Measurements from ENCODE around the gene MAG.
"Not testable (repeated sequence)": the region's sequence is repeated elsewhere in the genome, so short reads cannot be mapped to it uniquely, and the experiment has no call there.

MAG gene

DNA sequence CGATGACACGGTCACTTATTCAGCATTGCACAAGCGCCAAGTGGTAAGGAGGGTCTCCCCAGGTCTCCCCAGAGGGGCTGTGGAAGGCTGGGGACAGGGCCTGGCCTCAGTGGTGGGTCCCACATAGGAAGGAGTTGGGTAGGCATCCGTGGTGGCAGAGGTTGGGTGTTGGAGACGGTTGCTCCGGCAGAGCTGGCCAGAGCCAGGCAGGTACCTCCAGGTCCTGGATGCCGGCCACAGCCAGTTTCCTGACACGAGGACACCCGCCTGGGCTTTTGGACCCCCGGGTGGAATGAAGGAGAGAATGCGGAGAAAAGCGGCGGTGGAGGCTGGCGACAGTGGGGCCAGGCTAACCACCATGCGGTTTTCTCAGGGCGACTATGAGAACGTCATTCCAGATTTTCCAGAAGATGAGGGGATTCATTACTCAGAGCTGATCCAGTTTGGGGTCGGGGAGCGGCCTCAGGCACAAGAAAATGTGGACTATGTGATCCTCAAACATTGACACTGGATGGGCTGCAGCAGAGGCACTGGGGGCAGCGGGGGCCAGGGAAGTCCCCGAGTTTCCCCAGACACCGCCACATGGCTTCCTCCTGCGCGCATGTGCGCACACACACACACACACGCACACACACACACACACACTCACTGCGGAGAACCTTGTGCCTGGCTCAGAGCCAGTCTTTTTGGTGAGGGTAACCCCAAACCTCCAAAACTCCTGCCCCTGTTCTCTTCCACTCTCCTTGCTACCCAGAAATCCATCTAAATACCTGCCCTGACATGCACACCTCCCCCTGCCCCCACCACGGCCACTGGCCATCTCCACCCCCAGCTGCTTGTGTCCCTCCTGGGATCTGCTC lies 54.5 kb downstream of the MAG start:
- DNase-seq (ENCODE audit: low spot score): no peak

DNA sequence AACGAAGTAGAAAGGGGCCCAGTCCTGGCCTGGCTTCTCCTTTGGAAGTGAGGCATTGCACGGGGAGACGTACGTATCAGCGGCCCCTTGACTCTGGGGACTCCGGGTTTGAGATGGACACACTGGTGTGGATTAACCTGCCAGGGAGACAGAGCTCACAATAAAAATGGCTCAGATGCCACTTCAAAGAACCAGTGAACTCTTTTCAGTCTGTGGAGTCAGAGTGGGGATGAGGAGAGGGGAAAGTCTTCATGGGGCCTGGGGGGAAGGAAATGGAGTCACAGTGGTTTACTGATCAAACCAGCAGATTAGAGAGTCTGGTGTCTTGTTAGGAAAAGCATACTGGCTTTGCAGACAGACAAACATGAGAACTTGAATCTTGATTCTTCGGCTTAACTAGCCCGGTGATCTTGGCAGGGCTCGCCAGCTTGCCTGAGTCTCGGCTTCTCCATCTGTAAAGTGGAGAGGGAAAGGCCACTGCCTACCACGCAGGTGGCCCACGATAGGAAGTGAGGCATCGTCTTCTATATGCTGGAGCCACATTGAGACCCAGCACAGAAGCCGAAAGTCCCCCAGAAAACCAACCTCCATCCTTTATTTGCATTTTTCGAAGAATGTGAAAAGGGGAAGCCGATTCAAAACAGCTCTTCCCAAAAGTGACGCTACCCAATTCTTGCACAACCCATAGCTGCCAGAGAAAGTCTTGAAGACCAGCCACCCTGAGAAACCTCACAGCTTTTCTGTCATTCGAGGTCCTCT lies 55.4 kb downstream of the MAG start, which contains the start of gene FFAR1:
TSS of gene FFAR1 (plus strand) at position 732 of the 759 bp plus-strand sequence. CDS start 3,650 bp downstream, outside the sequence.
- DNase-seq (ENCODE audit: low spot score): peak; percentile 10

DNA sequence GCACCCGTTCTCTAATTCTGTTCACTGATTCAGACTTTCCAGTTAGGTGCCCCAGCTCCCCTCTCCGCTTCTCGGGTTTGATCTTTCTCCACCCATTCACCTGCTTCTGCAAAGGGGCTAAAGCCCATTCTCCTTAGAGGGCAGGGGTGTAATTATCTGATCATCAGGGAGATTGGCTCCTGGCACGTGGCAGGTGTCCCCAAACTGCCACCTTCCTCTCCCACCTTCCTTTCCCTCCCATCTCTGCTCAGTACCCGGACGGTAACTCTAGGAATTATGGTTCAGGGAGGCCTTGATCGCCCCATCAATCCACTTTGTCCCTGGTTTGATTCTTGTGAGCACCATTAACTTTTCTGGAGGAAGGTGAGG lies 56.0 kb downstream of the MAG start:
- DNase-seq (ENCODE audit: low spot score): no peak

DNA sequence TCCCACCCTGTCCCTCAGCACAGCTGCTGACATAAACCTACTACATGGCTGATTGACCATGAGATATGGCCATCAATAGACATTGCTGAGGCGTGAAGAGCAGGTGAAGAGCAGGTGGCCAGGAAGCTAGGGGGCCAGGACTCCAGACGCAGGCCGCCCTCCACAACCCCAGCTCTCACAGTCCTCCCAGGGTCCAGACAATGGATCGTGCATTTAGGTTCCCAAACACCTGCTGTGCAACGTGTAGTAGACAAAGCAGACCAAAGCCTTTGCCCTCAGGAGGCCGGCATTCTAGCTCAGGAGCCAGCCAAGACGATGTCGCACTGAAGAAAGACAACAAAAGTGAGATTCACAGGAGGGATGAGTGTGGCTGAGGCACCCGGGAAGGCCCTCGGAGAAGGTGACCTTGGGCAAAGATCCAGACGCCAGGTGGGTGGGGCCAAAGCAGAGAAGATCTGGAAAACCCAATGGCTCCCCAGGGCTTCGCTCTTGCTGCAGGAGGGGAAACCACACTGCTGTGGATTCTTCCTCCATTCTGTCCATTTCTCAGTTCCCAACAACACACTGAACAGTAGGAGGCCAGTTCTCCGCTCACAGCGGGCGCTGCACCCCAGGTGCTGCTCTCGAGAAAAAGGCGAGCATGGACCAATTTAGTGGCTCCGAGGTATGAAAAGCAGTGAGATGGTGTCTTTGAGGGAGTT lies 57.1 kb downstream of the MAG start:
- no peak for DNase-seq (ENCODE audit: low spot score)

DNA sequence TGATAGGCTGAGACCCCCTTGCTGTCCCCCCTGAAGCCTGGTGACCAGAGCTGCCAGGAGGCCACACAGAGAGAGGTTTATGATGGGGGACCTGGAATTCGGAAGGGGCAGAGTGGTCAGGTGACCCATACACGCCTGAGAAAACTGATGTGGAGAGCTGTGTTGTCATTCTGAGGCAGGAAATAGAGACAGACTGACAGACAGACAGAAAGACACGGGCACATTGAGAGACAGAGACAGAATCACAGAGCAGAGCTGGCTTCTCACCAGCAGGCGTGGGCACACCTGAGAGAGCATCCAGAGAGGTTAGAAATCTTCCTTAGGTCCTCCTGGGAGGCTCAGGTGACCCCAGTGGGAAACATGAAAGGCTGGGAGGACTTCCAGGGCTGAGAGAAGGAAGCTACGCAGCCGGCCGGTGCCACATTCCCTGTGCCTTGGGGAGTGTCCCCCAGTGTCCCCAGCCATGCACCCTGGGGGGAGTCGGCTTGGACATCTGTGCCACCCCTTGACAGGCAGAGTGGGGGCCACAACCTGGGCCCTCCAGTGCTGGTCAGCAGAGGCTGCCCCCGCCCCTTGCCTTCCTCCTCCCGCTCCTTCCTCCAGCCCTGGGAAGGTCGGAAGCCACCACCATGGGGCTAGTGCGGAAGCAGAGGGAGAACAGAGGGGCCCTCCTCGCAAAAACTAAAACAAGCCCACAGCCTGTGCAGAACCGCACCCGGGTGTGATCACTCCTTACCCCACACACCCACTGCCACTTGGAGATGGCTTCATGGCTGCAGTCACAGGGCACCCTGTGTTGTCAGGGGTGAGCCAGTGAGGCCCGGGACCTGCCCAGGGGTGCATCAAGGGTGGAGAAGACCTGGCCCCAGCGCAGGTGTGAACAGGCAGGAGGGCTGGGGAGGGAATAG lies 57.9 kb downstream of the MAG start:
- DNase-seq (ENCODE audit: low spot score): no peak

DNA sequence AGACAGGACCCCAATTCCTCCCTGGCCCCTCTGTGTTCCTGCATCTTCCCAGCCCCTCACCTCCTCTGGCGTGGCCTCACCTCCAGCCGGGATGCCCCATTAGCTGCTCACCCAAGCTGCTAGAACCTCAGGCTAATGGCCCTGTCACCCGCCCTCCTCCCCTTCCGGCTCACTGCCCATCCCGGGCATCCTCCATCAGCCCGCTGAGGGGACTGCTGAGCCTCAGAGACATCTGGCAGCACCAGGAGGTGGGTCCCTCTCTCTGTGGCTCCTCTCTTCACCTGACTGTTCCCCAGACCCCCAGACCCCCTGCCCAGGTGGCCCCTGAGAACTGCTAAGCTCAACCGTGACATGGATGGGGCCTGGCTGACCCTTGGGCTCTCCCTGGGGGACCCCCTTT lies 58.6 kb downstream of the MAG start:
- no peak for DNase-seq (ENCODE audit: low spot score)

DNA sequence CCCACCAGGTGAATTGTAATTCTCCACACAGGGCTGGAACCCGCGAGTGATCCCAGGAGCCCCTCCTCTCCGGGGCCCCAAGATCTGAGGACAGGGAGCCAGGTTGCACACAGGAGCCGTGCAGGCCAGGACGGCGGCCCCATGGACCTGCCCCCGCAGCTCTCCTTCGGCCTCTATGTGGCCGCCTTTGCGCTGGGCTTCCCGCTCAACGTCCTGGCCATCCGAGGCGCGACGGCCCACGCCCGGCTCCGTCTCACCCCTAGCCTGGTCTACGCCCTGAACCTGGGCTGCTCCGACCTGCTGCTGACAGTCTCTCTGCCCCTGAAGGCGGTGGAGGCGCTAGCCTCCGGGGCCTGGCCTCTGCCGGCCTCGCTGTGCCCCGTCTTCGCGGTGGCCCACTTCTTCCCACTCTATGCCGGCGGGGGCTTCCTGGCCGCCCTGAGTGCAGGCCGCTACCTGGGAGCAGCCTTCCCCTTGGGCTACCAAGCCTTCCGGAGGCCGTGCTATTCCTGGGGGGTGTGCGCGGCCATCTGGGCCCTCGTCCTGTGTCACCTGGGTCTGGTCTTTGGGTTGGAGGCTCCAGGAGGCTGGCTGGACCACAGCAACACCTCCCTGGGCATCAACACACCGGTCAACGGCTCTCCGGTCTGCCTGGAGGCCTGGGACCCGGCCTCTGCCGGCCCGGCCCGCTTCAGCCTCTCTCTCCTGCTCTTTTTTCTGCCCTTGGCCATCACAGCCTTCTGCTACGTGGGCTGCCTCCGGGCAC lies 59.6 kb downstream of the MAG start:
- DNase-seq (ENCODE audit: low spot score): no peak

DNA sequence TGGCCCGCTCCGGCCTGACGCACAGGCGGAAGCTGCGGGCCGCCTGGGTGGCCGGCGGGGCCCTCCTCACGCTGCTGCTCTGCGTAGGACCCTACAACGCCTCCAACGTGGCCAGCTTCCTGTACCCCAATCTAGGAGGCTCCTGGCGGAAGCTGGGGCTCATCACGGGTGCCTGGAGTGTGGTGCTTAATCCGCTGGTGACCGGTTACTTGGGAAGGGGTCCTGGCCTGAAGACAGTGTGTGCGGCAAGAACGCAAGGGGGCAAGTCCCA lies 60.2 kb downstream of the MAG start:
- DNase-seq (ENCODE audit: low spot score): no peak

DNA sequence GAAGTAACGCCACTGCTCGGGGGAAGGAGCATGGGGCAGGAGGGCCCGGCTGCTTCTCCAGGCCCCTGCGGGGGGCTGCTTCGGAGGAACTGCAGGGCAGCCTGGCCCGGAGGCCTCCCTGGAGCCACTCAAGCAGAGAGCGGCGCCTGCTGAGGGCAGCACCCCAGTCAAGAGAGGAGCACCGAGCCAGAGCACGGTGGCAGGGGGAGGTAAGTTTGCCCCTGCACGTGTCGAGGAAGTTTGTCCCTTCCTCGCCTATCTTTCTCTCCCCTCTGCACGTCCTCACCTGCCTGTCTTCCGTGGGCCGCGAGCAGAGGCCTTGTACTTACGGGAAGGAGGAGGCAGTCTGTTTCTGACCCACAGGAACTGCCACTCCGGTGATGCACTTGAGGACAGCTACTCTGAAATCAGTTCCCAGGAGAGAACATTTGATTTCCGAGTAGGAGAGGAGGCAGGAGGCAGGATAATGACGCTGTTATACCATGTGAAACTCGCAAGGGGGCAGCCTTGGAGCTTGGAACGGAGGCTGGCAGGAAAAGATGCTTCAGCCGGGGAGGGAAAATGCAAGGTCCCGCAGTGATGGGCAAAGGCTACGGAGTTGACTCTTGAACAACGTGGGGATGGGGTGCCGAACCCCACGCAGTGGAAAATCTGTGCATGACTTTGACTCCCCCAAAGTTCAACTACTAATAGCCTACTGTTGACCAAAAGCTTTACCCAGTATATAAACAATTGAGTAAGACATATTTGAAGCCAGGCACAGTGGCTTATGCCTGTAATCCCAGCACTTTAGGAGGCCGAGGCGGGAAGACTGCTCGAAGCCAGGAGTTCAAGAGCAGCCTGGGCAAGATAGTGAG lies 60.7 kb downstream of the MAG start:
- peak; percentile 81 for DNase-seq (ENCODE audit: low spot score)

DNA sequence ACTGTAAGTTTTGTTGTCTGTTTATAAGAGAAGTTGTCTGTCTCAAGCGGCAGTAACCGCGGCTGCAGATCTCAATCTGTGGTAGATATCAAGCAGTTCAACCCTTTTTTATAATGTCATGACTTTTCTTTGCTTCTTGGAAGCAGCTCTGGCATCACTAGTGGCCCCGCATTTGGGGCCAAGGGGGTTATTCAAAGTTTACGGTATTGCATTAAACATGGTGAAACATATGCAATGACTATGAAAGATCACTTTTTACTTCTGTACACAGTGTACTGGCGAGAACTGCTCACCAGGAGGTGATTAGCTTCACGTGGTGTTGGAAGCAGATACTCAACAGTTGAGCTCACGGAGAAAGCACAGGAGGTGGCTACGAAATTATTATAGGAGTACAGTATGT lies 61.7 kb downstream of the MAG start:
- no peak for DNase-seq (ENCODE audit: low spot score)

DNA sequence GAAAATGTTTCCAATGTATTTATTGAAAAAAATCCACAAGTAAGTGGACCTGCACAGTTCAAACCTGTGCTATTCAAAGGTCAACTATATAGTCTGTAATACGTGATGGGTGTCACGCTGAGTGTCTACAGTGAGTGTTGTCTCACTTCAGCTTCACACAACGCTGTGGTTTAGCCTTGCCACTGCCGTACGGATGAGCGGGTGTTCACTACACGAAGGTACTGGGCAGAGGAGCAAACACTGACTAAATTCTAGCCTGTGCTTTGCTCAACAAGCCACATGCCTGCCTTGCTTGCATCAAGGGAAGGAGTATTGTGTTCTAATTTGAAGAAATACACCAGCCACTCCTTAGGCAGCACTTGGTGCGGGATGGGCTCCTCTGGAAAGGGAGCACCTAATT lies 62.9 kb downstream of the MAG start:
- no peak for DNase-seq (ENCODE audit: low spot score)

DNA sequence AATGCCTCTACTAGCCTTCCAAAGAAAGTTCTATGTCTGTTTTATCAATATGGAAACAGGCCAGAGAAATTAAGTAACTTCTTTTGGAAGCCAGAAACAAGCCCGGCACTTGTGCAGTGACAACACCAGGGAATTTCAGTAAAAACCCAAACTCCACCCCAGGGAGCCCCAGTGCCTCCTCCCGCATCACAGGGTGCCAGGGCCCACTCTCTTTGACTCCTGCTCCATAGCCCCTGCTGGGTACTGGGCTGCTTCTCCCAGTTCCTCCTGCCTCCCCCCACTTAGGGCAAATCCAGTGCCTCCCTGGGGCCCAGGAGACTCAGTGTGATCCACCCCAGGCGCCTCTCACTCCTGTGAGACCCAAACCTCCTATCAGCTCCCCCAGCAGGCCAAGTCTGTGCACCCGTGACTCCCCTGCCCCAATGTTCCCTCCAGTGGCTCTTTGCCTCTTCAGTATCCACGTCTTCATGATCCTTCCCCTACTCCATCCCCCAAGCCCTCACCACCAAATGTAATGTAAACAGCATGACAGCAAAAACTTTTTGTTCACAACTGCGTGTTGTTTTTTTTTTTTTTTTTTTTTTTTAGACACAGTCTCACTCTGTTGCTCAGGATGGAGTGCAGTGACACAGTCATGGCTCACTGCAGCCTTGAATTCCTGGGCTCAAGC lies 64.0 kb downstream of the MAG start:
- DNase-seq (ENCODE audit: low spot score): no peak

DNA sequence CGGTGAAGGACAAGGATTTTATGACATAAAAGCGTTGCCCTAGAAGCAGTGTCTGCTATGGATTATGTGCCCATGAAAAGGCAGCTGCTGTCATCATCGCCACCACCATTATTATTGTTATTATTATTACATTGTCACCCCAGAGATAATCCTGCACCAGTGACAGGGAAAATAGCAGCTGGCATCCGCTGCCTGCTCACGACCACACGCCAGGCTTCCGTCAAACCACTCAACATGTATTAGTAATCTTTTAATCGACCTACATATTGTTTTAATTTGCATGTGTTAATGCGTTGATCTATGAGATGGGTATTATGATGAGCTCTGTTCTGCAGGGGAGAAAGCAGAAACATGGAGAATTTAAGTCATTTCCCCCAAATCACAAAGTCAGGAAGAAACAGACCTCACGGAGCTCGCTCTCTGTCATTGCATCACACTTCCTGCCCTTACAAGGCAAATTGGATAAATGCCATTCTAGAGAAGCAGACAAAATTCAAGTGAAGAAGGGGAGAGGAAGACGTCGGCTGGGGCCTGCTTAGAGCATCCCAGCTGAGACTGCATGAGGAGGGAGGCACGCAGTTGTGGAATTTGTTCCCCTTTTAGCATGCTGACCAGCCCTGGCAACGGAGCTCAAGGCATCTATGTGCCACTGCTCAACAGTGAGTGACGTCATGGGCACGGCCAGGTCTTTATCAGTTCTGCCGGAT lies 66.1 kb downstream of the MAG start, which contains the start of gene FFAR3:
TSS of gene FFAR3 (plus strand) at position 594 of the 707 bp plus-strand sequence. CDS start 431 bp downstream, outside the sequence.
- DNase-seq (ENCODE audit: low spot score): peak; percentile 42

DNA sequence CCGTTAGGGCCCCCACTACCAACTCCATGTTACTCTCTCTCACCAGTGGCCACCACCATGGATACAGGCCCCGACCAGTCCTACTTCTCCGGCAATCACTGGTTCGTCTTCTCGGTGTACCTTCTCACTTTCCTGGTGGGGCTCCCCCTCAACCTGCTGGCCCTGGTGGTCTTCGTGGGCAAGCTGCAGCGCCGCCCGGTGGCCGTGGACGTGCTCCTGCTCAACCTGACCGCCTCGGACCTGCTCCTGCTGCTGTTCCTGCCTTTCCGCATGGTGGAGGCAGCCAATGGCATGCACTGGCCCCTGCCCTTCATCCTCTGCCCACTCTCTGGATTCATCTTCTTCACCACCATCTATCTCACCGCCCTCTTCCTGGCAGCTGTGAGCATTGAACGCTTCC lies 66.9 kb downstream of the MAG start:
- not testable (repeated sequence) for DNase-seq (ENCODE audit: low spot score)

DNA sequence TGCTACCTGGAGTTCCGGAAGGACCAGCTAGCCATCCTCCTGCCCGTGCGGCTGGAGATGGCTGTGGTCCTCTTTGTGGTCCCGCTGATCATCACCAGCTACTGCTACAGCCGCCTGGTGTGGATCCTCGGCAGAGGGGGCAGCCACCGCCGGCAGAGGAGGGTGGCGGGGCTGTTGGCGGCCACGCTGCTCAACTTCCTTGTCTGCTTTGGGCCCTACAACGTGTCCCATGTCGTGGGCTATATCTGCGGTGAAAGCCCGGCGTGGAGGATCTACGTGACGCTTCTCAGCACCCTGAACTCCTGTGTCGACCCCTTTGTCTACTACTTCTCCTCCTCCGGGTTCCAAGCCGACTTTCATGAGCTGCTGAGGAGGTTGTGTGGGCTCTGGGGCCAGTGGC lies 67.4 kb downstream of the MAG start:
- DNase-seq (ENCODE audit: low spot score): not testable (repeated sequence)

DNA sequence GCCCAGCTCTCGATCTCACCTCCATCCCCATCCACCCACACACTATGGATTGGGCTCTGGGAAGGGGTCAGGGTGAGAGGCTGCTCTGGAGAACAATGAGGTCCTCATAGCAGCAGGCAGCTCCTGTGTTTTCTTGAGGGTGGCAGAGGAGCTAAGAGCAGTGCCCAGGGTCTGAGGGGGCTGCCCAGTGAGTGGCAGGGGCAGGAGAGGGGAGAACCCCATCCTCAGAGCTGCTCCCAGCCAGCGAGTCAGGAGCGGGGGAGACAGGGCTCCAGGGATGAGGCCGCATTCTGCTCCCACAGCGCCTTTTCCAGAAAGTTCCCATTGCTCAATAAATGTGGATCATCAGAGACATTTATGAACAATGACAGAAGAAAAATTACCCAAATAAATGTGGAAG lies 68.1 kb downstream of the MAG start:
- DNase-seq (ENCODE audit: low spot score): not testable (repeated sequence)

DNA sequence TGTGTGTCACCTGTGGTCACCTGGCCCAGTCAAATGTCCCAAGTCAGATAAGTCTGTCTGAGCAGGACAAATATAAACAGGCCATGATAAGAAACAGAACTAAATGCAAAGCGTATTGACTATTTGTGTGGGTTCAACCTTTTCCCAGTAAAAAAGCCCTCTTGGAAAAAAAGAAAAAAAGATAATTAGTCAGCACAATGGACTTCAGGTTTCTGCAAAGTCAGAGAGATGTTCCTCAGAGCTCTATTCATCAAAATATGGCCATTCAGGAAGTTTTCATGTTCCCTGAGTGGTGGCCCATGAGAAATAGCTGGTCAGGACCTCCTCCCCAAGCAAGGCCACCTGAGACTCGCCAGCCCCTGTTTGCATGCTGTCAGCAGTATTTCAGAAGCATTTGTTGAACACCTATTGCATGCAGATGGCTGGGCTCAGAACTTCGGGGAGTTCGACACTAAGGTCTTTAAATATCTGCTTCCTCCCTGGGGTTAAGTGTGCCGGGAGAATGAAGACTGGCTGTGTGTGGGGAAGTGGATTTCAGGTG lies 69.0 kb downstream of the MAG start:
- no peak for DNase-seq (ENCODE audit: low spot score)

DNA sequence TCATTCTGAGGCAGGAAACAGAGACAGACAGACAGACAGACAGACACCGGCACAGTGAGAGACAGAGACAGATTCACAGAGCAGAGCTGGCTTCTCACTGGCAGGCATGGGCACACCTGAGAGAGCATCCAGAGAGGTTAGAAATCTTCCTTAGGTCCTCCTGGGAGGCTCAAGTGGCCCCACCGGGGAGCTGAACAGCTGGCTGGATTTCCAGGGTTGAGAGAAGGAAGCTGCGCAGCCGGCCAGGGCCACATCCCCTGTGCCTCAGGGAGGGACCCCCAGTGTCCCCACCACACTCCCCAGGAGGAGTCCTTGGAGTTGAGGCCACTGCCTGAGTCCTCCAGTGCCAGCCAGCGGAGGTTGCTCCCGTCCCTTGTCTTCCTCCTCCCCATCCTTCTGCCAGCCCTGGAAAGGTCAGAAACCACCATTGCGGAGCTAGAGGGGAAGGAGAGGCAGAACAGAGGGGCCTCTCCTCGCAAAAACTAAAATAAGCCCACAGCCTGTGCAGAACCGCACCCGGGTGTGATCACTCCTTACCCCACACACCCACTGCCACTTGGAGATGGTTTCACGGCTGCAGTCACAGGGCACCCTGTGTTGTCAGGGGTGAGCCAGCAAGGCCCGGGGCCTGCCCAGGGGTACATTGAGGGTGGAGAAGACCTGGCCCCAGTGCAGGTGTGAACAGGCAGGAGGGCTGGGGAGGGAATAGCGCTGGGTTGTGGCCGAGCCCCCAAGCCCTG lies 70.5 kb downstream of the MAG start:
- DNase-seq (ENCODE audit: low spot score): no peak
